Stimulated activated CD8-positive, alpha-beta memory T cell treated with anti-CD3 and anti-CD28 coated beads, Interleukin-7, amount 100 ng/mL, for 4 hours (primary cell): Measurements from ENCODE around the gene HOXB6.

Experiments used
- DNase-seq, 2 donors: peaks; one replicate each; pipeline ENCODE4 v3.0.0-alpha.2; 2020; ENCODE audit warnings: low read depth in 2 of 2

HOXB6 gene

GRCh38 chr17:48553190-48553547 is 51.6 kb downstream of the HOXB6 start:
- DNase-seq, result no peak

DNA sequence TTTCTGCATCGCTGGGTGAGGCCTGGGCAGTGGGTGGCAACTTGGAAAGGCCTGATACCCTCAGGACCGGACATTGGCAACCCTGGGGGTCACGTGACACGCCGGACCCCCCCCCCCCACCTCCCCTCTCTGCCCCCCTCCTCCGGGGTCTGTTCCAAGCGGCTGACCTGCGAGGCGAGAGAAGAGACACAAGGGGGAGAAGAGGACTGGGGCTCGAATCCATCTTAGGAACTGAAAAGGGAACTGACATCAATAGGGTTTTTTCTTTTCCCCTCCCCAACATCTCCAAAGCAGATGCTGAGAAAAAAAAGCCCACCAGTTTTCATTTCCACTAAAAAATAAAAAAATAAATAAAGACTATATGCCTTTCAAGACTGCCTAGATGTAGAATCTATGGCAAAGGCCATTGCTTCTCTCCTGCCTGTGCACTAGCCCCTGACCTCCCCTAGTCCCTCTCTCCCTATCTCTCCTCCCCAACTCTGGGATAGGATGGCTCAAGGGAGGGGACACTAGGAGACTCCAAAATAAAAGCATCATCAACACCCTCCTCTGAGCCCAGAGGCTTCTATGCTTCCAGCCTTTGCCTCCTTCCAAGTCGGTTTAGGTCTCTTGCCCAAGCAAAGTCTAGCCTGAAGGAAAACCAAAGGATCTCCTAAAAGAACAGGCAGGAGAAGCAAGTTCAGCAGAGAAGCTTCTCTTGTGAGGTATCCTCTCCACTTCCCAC is 52.2 kb downstream of the HOXB6 start:
- DNase-seq, result no peak

DNA sequence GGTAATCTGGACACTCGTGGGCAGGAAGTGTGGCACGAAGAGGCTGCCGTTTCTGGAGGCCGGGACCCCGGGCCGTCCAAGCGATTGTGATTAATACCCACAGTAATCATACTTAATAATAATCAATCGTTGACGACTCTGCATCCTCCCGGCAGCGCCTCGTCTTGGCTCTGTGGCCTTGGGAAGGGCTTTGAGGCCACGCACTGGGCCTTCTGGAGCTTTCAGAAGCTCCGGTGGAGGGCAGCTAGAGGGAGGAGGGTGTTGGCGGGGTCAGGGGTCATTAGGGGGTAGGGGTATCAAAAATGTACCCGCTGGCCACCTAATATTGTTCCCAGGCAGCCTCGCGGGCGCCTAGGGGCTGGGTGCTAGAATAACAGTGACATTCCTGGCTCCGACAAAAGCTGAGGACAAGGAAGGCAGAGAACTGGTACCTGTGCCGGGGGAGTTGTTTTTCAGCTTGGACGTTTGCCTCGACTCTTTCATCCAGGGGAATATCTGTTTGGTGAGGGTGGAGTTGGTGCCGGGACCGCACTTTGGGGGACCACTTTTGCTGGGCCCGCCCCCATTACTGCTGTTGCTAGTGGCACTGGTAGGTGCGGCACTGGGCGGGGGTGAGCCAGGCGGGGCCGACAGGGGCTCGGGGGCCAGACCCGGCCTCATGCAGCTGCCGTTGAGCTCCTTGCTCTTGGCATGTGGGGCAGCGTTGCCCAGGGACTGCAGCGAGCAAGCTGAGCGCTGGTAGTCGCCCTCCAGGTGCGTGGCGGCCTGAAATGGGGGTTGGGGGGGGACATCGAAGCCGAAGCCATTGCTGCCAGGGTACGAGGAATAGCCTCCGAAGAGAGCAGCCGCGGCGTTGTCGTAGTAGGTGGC is 53.0 kb downstream of the HOXB6 start:
- no peak for DNase-seq

- no peak for DNase-seq
Measured at GRCh38 chr17:48551214-48551555, 53.6 kb downstream of the HOXB6 start.

DNA sequence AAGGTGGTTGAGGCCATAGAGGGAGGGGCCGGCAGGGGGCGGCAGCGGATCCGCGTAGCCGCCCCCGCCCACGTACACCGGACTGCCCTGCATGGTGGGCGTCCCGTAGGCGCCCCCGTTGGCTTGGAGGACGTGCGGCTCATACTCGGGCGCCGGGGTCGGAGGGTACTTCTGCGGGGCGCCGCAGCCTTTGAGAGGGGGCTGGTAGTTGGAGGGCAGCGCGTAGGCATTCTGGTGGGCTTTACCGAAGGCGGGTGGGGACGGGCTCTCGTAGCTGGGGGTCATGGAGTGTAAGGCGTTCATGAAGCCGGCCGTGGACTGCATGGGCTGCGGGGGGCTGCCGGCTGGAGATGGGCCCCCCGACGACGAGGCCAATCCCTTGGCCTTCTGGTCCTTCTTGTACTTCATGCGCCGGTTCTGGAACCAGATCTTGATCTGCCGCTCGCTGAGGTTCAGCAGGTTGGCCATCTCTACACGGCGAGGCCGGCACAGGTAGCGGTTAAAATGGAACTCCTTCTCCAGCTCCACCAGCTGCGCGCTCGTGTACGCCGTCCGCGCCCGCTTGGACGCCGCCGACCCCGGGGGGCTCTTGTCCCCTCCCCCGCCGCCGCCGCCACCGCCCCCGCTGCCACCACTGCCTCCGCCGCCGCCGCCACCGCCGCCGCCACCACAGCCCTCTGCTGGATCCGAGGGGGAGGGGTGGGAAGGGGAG is 54.1 kb downstream of the HOXB6 start:
- DNase-seq, result no peak

- DNase-seq, result no peak
Measured at GRCh38 chr17:48549914-48550501, 54.8 kb downstream of the HOXB6 start.

- DNase-seq, result no peak
Measured at GRCh38 chr17:48549281-48549630, 55.5 kb downstream of the HOXB6 start.

GRCh38 chr17:48548523-48549280 is 56.1 kb downstream of the HOXB6 start:
- DNase-seq, result no peak

DNA sequence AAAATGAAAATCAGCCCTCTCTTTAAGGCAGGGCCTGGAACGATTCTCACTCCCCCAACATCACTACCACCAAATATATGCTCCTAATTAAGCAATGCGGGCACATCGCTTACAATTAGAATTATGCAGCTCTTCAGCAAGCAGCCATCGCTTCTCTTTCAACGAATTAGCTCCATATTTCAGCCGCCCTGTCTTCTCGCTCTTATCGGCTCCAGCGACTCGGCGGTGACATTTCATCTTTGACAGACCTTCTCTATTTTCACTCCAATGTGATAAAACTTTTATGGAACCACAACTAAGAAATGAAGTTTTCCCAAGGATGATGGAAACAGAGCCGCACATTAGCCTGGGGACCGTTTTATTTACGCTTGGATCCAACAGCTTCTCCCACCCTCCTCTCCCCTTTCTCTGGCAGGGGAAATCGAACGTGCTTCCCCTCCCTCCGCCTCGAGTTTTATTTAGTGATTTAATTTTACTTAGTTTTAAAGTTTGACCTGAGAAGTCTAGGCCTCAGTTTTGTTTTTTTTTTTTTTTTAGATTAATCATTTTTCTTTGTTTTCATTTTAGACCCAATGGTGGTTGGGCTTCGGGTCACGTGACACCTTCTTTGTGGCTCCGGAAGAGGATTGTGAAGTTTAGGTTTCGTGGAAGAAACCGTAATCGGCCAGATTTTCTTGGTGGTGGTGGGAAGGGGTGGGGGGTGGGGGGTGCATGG is 56.8 kb downstream of the HOXB6 start:
- no peak for DNase-seq

DNA sequence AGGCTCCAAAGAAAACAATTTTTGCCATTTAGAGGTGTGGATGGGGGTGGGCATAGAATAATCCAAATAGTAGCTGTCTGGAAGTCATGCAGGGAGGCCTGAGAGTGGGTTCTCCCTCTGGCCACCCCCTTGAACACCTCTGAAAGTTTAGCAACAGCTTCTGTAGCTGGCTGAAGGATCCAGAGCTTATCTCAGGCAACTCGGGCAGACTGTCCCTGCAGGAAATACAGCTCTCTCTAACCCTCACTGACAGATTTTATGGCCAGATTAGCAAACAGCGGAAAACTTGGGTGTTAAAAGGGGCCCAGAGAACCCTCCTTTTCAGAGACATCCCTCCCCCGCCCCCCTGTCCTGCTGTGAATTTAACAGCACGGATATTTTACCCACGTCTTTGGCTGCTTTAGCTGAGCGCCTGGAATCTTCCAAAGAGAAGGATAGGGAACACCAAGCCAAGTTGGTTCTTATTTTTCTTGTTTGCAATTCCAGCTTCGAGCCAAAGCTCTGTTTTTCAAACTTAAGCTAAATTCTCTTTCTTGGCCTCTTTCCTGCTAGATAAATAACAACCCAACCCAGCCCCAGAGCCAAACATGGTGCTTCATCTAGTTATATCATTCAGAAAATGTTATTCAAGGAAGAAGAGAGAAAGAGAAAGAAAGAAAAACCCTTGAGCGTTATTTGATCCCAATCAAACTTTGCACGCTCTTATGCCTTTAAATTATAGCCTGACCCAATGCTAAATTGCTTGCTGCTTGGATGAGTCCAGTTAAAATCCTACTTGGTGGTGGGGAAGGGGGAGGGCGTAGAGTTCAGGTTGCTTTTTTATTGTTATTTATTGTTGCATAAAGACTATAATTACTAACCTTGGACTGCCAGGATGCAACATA is 57.6 kb downstream of the HOXB6 start:
- DNase-seq, result no peak

- no peak for DNase-seq
Measured at GRCh38 chr17:48546137-48546923, 58.5 kb downstream of the HOXB6 start.
